ENCODE results near the gene EHD4. TPM values are rescaled to one million over a fixed set of nuclear protein-coding genes. Genes with fewer than 3 reads are reported as not detected.

The EHD4 gene
- total and polyA plus RNA-seq, 2 donors (not counting 3 experiments of a cell fraction or from before 2014, with no cell fraction given), result 96.7 to 128 TPM

GRCh38 chr15:41917767-41918430 is 54.5 kb downstream of the EHD4 start:
- ChIA-PET CTCF (interaction anchor here (1.0 to 2.8 kb wide), 5 partner anchors 11 to 55 kb away, joined by 3 to 18 read pairs (median 4); partner anchors contain the start of gene EHD4), POLR2A (no interaction called here)
- BruUV-seq (replicated peaks), result no TSS peak
- Histone ChIP-seq H3K4me3 (replicated peaks in 1 of 3; ENCODE audit: insufficient read depth in 1 of 3, low read depth in 1 of 3, low read length in 3 of 3) (no peak overlapping the region), H3K36me3 (ENCODE audit: control insufficient read depth in 2 of 2, extremely low read depth in 1 of 2, insufficient read depth in 2 of 2, low read length in 2 of 2) (peaks cover 29 to 35% of the 10 kb centered on the region in 2 experiments), H3K79me2 (ENCODE audit: control insufficient read depth, insufficient read depth, low read length) (peaks cover 91% of the 10 kb centered on the region), H3K4me1 (ENCODE audit: control insufficient read depth, extremely low read depth, insufficient read depth, low read length) (peaks cover 48% of the 10 kb centered on the region), H3K27ac (ENCODE audit: insufficient read depth, low read depth, low read length) (peak overlapping the region; percentile 0), H4K20me1 (replicated peaks; ENCODE audit: control insufficient read depth, extremely low read depth, insufficient read depth, low read length) (no peaks in the 10 kb centered on the region), H3K9ac (replicated peaks; ENCODE audit: extremely low read depth, insufficient read depth, low read length) (no peak overlapping the region), H3K4me2 (ENCODE audit: insufficient read depth, low read length) (no peak overlapping the region), H2AFZ (ENCODE audit: low read depth, low read length) (no peak overlapping the region), H3K9me1 (replicated peaks; ENCODE audit: control insufficient read depth, extremely low read depth, insufficient read depth, low read length) (no peaks in the 10 kb centered on the region), H3K27me3 (ENCODE audit: control insufficient read depth in 2 of 2, insufficient read depth in 2 of 2, low read length in 2 of 2) (no peaks in the 10 kb centered on the region), H3K9me3 (replicated peaks; ENCODE audit: control insufficient read depth, insufficient read depth, low read length) (no peaks in the 10 kb centered on the region)
- DNase-seq (ENCODE audit: low read depth, low spot score) (peak; percentile 71), FAIRE-seq (peak; percentile 77)
- TF ChIP-seq POLR2AphosphoS5 (IDR thresholded peaks at IDR 0.05; ENCODE audit: insufficient read depth, low read depth, low read length) (peak; percentile 54), GATA2 (IDR thresholded peaks at IDR 0.05; ENCODE audit: insufficient read depth, insufficient read length, low read depth, low read length) (no peak), POLR2A (IDR thresholded peaks at IDR 0.05; ENCODE audit: low read depth, low read length) (no peak), FOS (IDR thresholded peaks at IDR 0.05; ENCODE audit: borderline replicate concordance, insufficient read depth, low read length) (peak; percentile 73), JUN (IDR thresholded peaks at IDR 0.05; ENCODE audit: borderline replicate concordance, insufficient read depth, insufficient read length, low read depth) (peak; percentile 61), MYC (IDR thresholded peaks at IDR 0.05; ENCODE audit: low read depth, low read length) (peak; percentile 64), EZH2 (IDR thresholded peaks at IDR 0.05; ENCODE audit: borderline replicate concordance, low read depth, low read length, severe bottlenecking) (no peak), MAX (IDR thresholded peaks at IDR 0.05; ENCODE audit: insufficient read depth, insufficient read length) (peak; percentile 60), CTCF (IDR thresholded peaks at IDR 0.05; ENCODE audit: extremely low read depth in 1 of 2, insufficient read depth in 1 of 2, low read depth in 1 of 2, low read length in 2 of 2) (no peak)
- intact Hi-C loops (cut with micrococcal nuclease), result loop anchor here (10.0 kb wide), 1 partner anchor 137 kb away; no protein-coding TSS in a partner anchor
- dilution Hi-C loops (cut with MboI; ENCODE audit: extremely low pct_ligation_motif_present, low sequenced_read_pairs), result no loop called here
